NT2/D1 (cell line): ENCODE results near the gene NIT1.

ENCODE experiments used
- YY1 ChIP-seq: IDR thresholded peaks from 2 replicates; pipeline ENCODE4 v1.6.1; 2011; ENCODE audit not compliant: insufficient read length, insufficient read depth
- ZNF274 ChIP-seq: IDR thresholded peaks from 2 replicates; pipeline ENCODE4 v1.6.1; 2011; ENCODE audit warnings: mild to moderate bottlenecking, low read depth, low read length

DNA sequence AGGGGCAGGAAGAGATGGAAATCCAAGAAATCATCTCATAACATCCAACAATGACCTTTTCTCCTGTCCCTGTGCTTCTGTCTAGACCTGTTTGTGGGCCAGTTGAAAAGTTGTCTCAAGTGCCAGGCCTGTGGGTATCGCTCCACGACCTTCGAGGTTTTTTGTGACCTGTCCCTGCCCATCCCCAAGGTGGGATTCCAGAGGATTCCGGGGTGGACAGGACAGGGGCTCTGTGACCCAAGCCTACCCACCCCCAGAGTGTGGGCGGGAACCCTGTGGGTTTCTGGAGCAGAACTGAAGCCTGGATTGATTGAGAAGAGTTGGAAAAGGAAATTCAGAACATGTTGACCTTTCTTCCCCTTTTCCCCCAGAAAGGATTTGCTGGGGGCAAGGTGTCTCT is 45.9 kb downstream of the NIT1 start:
- TF ChIP-seq YY1 (no peak), ZNF274 (no peak)
